ENCODE measurements around the gene MYORG. TPM values are rescaled to one million over a fixed set of nuclear protein-coding genes. Genes with fewer than 3 reads are reported as not detected.
"Not testable (repeated sequence)": the region's sequence is repeated elsewhere in the genome, so short reads cannot be mapped to it uniquely, and the experiment has no call there.

Gene MYORG
- total RNA-seq, 3 donors from 2014 or later (not counting 1 experiment from before 2014, with no cell fraction given): 0.58 to 0.93 (median 0.92) TPM

- intact Hi-C loops (cut with micrococcal nuclease): no loop called here
- Histone ChIP-seq H3K4me3 (ENCODE audit: low read length) (no peak overlapping the region), H3K27ac (ENCODE audit: low read length) (no peak overlapping the region), H3K4me1 (ENCODE audit: control insufficient read depth, insufficient read depth, low read length) (no peaks in the 10 kb centered on the region), H3K9me3 (ENCODE audit: control insufficient read depth, insufficient read depth, low read length) (no peaks in the 10 kb centered on the region), H3K36me3 (ENCODE audit: control insufficient read depth, insufficient read depth, low read length) (no peaks in the 10 kb centered on the region), H3K27me3 (ENCODE audit: control insufficient read depth, insufficient read depth, low read length) (no peaks in the 10 kb centered on the region)
- H3K9me3 Mint-ChIP-seq: no peaks in the 10 kb centered on the region
- H3K36me3 Mint-ChIP-seq: no peaks in the 10 kb centered on the region
- TF ChIP-seq CTCF (IDR thresholded peaks at IDR 0.05): no peak
- ATAC-seq (no peak), DNase-seq (no peak)
- no peak overlapping the region for H3K4me3 Mint-ChIP-seq
- WGBS (ENCODE audit: insufficient coverage): 71% methylated on average over 2 of the region's 2 CpGs
- no peaks in the 10 kb centered on the region for H3K4me1 Mint-ChIP-seq
- H3K27me3 Mint-ChIP-seq (ENCODE audit: low read depth in 2 of 2): no peaks in the 10 kb centered on the region
- H3K27ac Mint-ChIP-seq: no peak overlapping the region
Observed at GRCh38 chr9:34365282-34365681, 11.4 kb downstream of the MYORG start.

GRCh38 chr9:34363619-34364351 lies 12.9 kb downstream of the MYORG start:
- H3K27ac Mint-ChIP-seq: no peak overlapping the region
- no peak overlapping the region for H3K27ac ChIP-seq (ENCODE audit: low read length)

GRCh38 chr9:34362614-34363214 lies 14.0 kb downstream of the MYORG start:
- DNase-seq (no peak), ATAC-seq (peak in 1 of 3 donors; percentile 17)
- Mint-ChIP-seq H3K27ac (no peak overlapping the region), H3K9me3 (no peaks in the 10 kb centered on the region), H3K27me3 (ENCODE audit: low read depth in 2 of 2) (no peaks in the 10 kb centered on the region), H3K36me3 (no peaks in the 10 kb centered on the region), H3K4me3 (no peak overlapping the region), H3K4me1 (no peaks in the 10 kb centered on the region)
- 87% methylated on average over 4 of the region's 4 CpGs for WGBS (ENCODE audit: insufficient coverage)
- no peak for TF ChIP-seq CTCF (IDR thresholded peaks at IDR 0.05)
- Histone ChIP-seq H3K27me3 (ENCODE audit: control insufficient read depth, insufficient read depth, low read length) (no peaks in the 10 kb centered on the region), H3K27ac (ENCODE audit: low read length) (no peak overlapping the region), H3K4me3 (ENCODE audit: low read length) (no peak overlapping the region), H3K9me3 (ENCODE audit: control insufficient read depth, insufficient read depth, low read length) (no peaks in the 10 kb centered on the region), H3K36me3 (ENCODE audit: control insufficient read depth, insufficient read depth, low read length) (no peaks in the 10 kb centered on the region), H3K4me1 (ENCODE audit: control insufficient read depth, insufficient read depth, low read length) (no peaks in the 10 kb centered on the region)
- intact Hi-C loops (cut with micrococcal nuclease): no loop called here

More at GRCh38 chr9:34363619-34364351, 12.9 kb downstream of the MYORG start:
- 55% methylated on average over 10 of the region's 13 CpGs for WGBS (ENCODE audit: insufficient coverage)
- DNase-seq (peak in 1 of 2 donors; percentile 41), ATAC-seq (no peak)
- Mint-ChIP-seq H3K9me3 (no peaks in the 10 kb centered on the region), H3K27me3 (ENCODE audit: low read depth in 2 of 2) (no peaks in the 10 kb centered on the region), H3K4me1 (no peaks in the 10 kb centered on the region), H3K36me3 (no peaks in the 10 kb centered on the region), H3K4me3 (no peak overlapping the region)
- no peaks in the 10 kb centered on the region for H3K27me3 ChIP-seq (ENCODE audit: control insufficient read depth, insufficient read depth, low read length)
- no peaks in the 10 kb centered on the region for H3K9me3 ChIP-seq (ENCODE audit: control insufficient read depth, insufficient read depth, low read length)
- no peaks in the 10 kb centered on the region for H3K36me3 ChIP-seq (ENCODE audit: control insufficient read depth, insufficient read depth, low read length)
- TF ChIP-seq CTCF (IDR thresholded peaks at IDR 0.05): no peak
- H3K4me3 ChIP-seq (ENCODE audit: low read length): no peak overlapping the region
- intact Hi-C loops (cut with micrococcal nuclease): no loop called here
- no peaks in the 10 kb centered on the region for H3K4me1 ChIP-seq (ENCODE audit: control insufficient read depth, insufficient read depth, low read length)

GRCh38 chr9:34352957-34353356 lies 23.7 kb downstream of the MYORG start:
- peaks cover 20% of the 10 kb centered on the region for H3K36me3 Mint-ChIP-seq
- H3K27ac ChIP-seq (ENCODE audit: low read length); intact Hi-C loops (cut with micrococcal nuclease); ATAC-seq; H3K4me3 Mint-ChIP-seq; H3K36me3 ChIP-seq (ENCODE audit: control insufficient read depth, insufficient read depth, low read length); H3K27me3 Mint-ChIP-seq (ENCODE audit: low read depth in 2 of 2); H3K4me1 ChIP-seq (ENCODE audit: control insufficient read depth, insufficient read depth, low read length); H3K27me3 ChIP-seq (ENCODE audit: control insufficient read depth, insufficient read depth, low read length); DNase-seq; H3K9me3 ChIP-seq (ENCODE audit: control insufficient read depth, insufficient read depth, low read length); H3K9me3 Mint-ChIP-seq; H3K27ac Mint-ChIP-seq; H3K4me1 Mint-ChIP-seq; H3K4me3 ChIP-seq (ENCODE audit: low read length): not testable (repeated sequence)
- 95% methylated on average over 1 of the region's 1 CpG for WGBS (ENCODE audit: insufficient coverage)

GRCh38 chr9:34352122-34352652 lies 24.5 kb downstream of the MYORG start:
- DNase-seq; H3K9me3 Mint-ChIP-seq; H3K27ac Mint-ChIP-seq; H3K9me3 ChIP-seq (ENCODE audit: control insufficient read depth, insufficient read depth, low read length); intact Hi-C loops (cut with micrococcal nuclease); H3K4me3 ChIP-seq (ENCODE audit: low read length); H3K27me3 ChIP-seq (ENCODE audit: control insufficient read depth, insufficient read depth, low read length); H3K4me3 Mint-ChIP-seq; ATAC-seq; H3K27me3 Mint-ChIP-seq (ENCODE audit: low read depth in 2 of 2); H3K4me1 ChIP-seq (ENCODE audit: control insufficient read depth, insufficient read depth, low read length); H3K27ac ChIP-seq (ENCODE audit: low read length); H3K36me3 ChIP-seq (ENCODE audit: control insufficient read depth, insufficient read depth, low read length); H3K4me1 Mint-ChIP-seq: not testable (repeated sequence)
- H3K36me3 Mint-ChIP-seq: peaks cover 20% of the 10 kb centered on the region
- WGBS (ENCODE audit: insufficient coverage): 92% methylated on average over 5 of the region's 7 CpGs
